CD1c-positive myeloid dendritic cell (primary cell): ENCODE results near the gene GPRC5B.

Source experiments
- DNase-seq: peaks from one replicate; pipeline ENCODE4 v3.0.0-alpha.2; 2016; ENCODE audit errors: extremely low spot score

The GPRC5B gene

GRCh38 chr16:19872935-19873334 is 11.7 kb downstream of the GPRC5B start:
- no peak for DNase-seq

DNA sequence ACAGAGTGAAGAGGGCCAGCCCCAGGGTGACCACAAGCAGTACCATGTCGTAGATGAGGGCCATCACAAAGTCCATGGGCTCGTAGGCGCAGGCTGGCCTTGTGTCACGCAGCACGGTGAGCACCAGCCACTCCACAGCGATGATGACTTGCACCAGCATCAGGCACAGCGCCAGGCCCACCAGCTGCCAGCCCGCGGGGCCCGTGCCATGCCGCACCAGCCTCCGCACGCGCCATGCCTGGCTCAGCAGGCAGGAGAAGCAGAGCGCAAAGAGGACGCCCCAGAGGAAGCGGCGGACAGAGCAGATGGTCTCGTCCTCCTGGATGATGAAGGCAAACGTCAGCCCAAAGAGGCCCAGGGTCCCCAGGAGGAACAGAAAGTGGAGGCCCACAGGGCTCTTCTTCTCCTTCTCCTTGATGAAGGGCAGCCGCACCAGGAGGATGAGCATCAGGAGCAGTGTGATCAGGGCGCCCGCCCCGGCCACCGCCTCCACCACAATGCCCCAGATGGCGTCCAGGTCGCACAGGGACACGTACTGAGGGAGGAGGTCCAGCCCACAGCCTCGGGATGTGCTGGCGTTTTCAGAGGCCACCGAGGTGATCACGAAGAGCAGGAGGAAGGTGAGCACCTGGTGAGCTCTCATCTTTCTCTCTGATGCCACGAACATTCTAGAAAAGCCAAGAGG is 12.3 kb downstream of the GPRC5B start:
- no peak for DNase-seq

GRCh38 chr16:19871721-19872120 is 12.9 kb downstream of the GPRC5B start:
- DNase-seq, result no peak

DNA sequence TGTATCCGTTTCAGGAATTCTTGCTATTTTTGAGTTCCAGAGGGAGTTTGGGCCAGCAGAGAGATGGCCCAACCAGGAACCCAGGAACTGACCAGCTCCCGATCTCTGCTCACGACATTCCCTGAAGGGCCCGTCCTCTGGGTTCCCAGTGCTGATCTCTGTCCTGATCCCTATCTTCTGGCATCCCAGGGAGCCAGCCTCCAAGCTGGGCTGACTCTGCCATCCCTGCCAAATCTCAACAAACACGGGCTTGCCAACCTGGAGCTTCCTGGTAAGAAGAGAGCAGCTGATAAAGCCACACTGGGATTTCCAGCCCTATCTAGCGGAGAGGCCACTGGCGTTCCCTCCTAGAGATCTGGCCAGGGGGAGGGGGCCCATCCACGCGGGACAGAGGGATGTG is 16.2 kb downstream of the GPRC5B start:
- DNase-seq, result no peak

DNA sequence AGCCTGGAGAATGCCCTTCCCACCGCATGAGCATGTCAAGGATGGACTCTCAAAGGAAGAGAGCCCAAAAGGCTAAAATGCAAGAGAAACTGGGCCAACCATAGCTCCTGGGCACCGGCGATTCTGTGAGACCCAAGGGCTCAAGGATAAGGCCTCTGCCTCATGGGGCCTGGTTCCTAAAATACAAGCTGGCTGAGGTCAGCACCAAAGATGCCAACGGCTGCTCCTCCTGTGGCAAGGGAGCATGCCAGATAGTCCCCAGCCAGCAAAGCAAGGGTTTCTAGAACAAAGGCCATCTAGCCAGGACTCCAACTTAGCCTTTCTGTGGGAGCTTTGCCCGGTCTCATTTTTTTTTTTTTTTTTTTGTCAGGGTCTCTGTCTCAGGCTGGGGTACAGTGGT is 20.1 kb downstream of the GPRC5B start:
- DNase-seq, result no peak

GRCh38 chr16:19863990-19864389 is 20.7 kb downstream of the GPRC5B start:
- DNase-seq, result no peak

- DNase-seq, result no peak
Observed at GRCh38 chr16:19861811-19862327, 22.8 kb downstream of the GPRC5B start.

- DNase-seq, result no peak
Observed at GRCh38 chr16:19861133-19861532, 23.5 kb downstream of the GPRC5B start.

GRCh38 chr16:19860166-19861041 is 24.2 kb downstream of the GPRC5B start:
- DNase-seq, result no peak

- DNase-seq, result no peak
Observed at GRCh38 chr16:19859603-19860002, 25.0 kb downstream of the GPRC5B start.

GRCh38 chr16:19859166-19859565 is 25.5 kb downstream of the GPRC5B start:
- DNase-seq, result no peak

GRCh38 chr16:19858340-19859018 is 26.2 kb downstream of the GPRC5B start:
- DNase-seq, result no peak

GRCh38 chr16:19857593-19858339 is 26.9 kb downstream of the GPRC5B start:
- no peak for DNase-seq

GRCh38 chr16:19856120-19856519 is 28.5 kb downstream of the GPRC5B start:
- DNase-seq, result no peak

DNA sequence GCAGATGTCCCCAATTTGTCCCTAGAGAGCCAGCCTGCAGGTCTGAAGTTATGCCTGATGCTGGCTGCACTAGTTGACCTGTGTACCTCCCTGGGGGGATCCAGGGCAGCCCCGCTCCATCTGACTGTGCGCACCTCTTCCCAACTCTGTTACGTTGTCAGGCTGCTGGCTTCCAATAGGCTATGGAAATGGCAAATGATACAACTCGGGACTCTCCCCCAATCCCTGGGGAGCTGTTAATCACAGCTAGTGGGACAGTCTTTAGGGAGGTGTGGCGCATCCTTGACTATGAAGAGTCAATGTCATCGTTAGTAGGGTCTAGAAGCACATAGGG is 30.1 kb downstream of the GPRC5B start:
- no peak for DNase-seq

GRCh38 chr16:19853742-19854542 is 30.7 kb downstream of the GPRC5B start:
- no peak for DNase-seq

DNA sequence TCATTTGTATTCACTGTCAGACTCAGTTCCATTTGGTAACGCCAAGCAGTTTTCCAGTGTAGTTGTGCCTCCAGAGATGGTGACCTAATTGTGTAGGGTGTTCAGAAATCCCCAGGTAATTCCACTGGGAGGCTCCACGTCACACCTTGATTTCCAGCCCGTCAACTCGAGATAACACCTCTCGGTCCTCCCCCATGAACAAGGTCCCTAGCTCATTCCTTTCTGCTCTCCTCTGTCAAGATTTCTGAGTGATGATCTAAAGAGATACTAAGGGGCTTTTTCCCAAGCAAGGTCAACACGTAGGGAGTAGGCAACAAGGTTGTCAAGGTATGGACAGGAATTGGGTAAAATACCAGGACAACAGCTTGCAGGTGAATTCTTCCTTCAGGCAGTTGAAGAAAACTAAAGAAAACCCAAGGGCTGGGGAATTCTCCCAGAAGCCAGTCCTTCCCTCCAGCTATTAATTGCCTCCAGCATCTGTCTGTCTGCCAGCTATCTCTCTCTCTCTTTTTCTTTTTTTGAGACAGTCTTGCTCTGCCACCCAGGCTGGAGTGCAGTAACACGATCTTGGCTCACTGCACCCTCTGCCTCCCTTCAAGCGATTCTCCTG is 31.4 kb downstream of the GPRC5B start:
- DNase-seq, result no peak

DNA sequence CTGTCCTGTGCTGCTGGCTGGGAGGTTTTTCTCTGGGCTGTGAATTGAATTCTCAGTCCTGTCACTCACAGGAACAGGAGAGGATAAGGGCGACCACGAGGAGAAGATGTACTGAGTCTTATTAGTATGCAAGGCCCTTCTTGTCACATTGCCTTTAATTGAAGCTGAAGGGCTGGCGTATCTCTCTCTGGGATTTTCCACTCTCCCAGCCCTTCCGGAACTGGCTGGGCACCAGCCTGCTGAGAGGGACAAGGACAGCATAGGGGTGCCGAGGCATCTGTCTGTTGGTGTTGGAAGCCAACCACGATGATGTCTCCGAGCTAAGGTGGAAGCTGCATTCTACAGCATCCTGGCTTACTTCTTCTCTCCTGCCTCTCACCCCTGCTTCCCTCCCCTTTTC is 33.2 kb downstream of the GPRC5B start:
- DNase-seq, result no peak

GRCh38 chr16:19850131-19850817 is 34.4 kb downstream of the GPRC5B start:
- DNase-seq, result no peak

DNA sequence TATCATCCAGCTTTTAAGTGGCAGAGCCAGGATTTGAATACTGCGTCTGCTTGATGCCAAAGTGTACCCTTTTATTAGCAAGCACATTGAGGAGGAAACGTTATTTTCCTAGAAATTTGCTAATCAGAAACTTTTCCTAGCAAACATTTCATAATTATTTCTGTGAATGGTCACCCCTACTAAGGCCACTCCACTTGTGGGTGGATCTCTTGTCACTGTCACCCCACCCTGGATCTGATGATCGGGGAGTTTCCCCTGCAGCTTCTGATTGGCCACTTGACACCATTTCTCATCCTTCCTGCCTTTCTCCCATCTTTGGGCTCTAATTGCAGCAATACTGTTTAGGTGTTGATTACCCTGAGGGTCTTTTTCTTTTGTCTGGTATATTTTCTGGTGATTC is 35.9 kb downstream of the GPRC5B start:
- DNase-seq, result no peak
